Adipocyte (in vitro differentiated cells): ENCODE measurements around the gene PLEKHG3.

Source experiments
- DNase-seq: peaks from one replicate; pipeline ENCODE4 v3.0.0-alpha.2; 2015; ENCODE audit warnings: low read depth
- H3K27me3 ChIP-seq: replicated peaks from 2 replicates; pipeline ENCODE4 v1.7.0; 2013; ENCODE audit warnings: mild to moderate bottlenecking, low read length, moderate library complexity; ENCODE audit not compliant: control insufficient read depth, insufficient read depth
- H3K36me3 ChIP-seq: 2 replicates; pipeline ENCODE4 v1.7.0; 2013; ENCODE audit warnings: low read length, mild to moderate bottlenecking, moderate library complexity; ENCODE audit not compliant: control insufficient read depth, insufficient read depth, severe bottlenecking
- H3K4me1 ChIP-seq: 2 replicates; pipeline ENCODE4 v1.7.0; 2013; ENCODE audit warnings: mild to moderate bottlenecking, low read length, moderate library complexity; ENCODE audit not compliant: control insufficient read depth, insufficient read depth
- H3K4me3 ChIP-seq: 2 replicates; pipeline ENCODE4 v1.7.0; 2013; ENCODE audit warnings: mild to moderate bottlenecking, low read length, moderate library complexity
- H3K9ac ChIP-seq: 2 replicates; pipeline ENCODE4 v1.7.0; 2013; ENCODE audit warnings: mild to moderate bottlenecking, low read length, moderate library complexity
- H3K9me3 ChIP-seq: 2 replicates; pipeline ENCODE4 v1.7.0; 2013; ENCODE audit warnings: mild to moderate bottlenecking, low read length, moderate library complexity; ENCODE audit not compliant: control insufficient read depth

PLEKHG3 gene

GRCh38 chr14:64721391-64721791 is 17.2 kb downstream of the PLEKHG3 start:
- Histone ChIP-seq H3K36me3 (no peaks in the 10 kb centered on the region), H3K9ac (peak overlapping the region; percentile 25), H3K9me3 (no peaks in the 10 kb centered on the region), H3K27me3 (peaks cover 21% of the 10 kb centered on the region), H3K4me3 (no peak overlapping the region), H3K4me1 (peaks cover 19% of the 10 kb centered on the region)
- peak; percentile 33 for DNase-seq

- peaks cover 21% of the 10 kb centered on the region for H3K27me3 ChIP-seq
- H3K4me1 ChIP-seq: peaks cover 19% of the 10 kb centered on the region
- no peaks in the 10 kb centered on the region for H3K36me3 ChIP-seq
- H3K4me3 ChIP-seq: no peak overlapping the region
- no peak for DNase-seq
- H3K9me3 ChIP-seq: no peaks in the 10 kb centered on the region
- peak overlapping the region; percentile 25 for H3K9ac ChIP-seq
Observed at GRCh38 chr14:64721899-64722298, 17.7 kb downstream of the PLEKHG3 start.

GRCh38 chr14:64722842-64723447 is 18.7 kb downstream of the PLEKHG3 start:
- Histone ChIP-seq H3K9ac (no peak overlapping the region), H3K27me3 (peaks cover 19% of the 10 kb centered on the region), H3K4me1 (peaks cover 19% of the 10 kb centered on the region), H3K36me3 (peaks cover 3% of the 10 kb centered on the region), H3K4me3 (no peak overlapping the region), H3K9me3 (no peaks in the 10 kb centered on the region)
- no peak for DNase-seq

- peaks cover 24% of the 10 kb centered on the region for H3K4me1 ChIP-seq
- DNase-seq: no peak
- no peak overlapping the region for H3K9ac ChIP-seq
- no peaks in the 10 kb centered on the region for H3K9me3 ChIP-seq
- peaks cover 14% of the 10 kb centered on the region for H3K27me3 ChIP-seq
- no peak overlapping the region for H3K4me3 ChIP-seq
- H3K36me3 ChIP-seq: peaks cover 7% of the 10 kb centered on the region
Observed at GRCh38 chr14:64723691-64724577, 19.7 kb downstream of the PLEKHG3 start.

GRCh38 chr14:64724578-64724930 is 20.3 kb downstream of the PLEKHG3 start:
- Histone ChIP-seq H3K9me3 (no peaks in the 10 kb centered on the region), H3K9ac (no peak overlapping the region), H3K36me3 (peaks cover 7% of the 10 kb centered on the region), H3K4me1 (peaks cover 30% of the 10 kb centered on the region), H3K4me3 (no peak overlapping the region), H3K27me3 (peaks cover 10% of the 10 kb centered on the region)
- DNase-seq: no peak

GRCh38 chr14:64725261-64725815 is 21.1 kb downstream of the PLEKHG3 start:
- H3K4me3 ChIP-seq: no peak overlapping the region
- peaks cover 38% of the 10 kb centered on the region for H3K4me1 ChIP-seq
- peaks cover 7% of the 10 kb centered on the region for H3K36me3 ChIP-seq
- no peaks in the 10 kb centered on the region for H3K9me3 ChIP-seq
- peaks cover 10% of the 10 kb centered on the region for H3K27me3 ChIP-seq
- H3K9ac ChIP-seq: no peak overlapping the region
- no peak for DNase-seq

- Histone ChIP-seq H3K27me3 (peaks cover 10% of the 10 kb centered on the region), H3K4me1 (peaks cover 36% of the 10 kb centered on the region)
Observed at GRCh38 chr14:64725879-64726584, 21.8 kb downstream of the PLEKHG3 start.

GRCh38 chr14:64726585-64726890 is 22.3 kb downstream of the PLEKHG3 start:
- Histone ChIP-seq H3K4me1 (peaks cover 31% of the 10 kb centered on the region), H3K9ac (no peak overlapping the region)

More at GRCh38 chr14:64725879-64726584, 21.8 kb downstream of the PLEKHG3 start:
- Histone ChIP-seq H3K9ac (no peak overlapping the region), H3K36me3 (peaks cover 7% of the 10 kb centered on the region), H3K4me3 (no peak overlapping the region), H3K9me3 (no peaks in the 10 kb centered on the region)
- no peak for DNase-seq

GRCh38 chr14:64727551-64728071 is 23.4 kb downstream of the PLEKHG3 start:
- DNase-seq: no peak
- Histone ChIP-seq H3K27me3 (peaks cover 10% of the 10 kb centered on the region), H3K9me3 (no peaks in the 10 kb centered on the region), H3K9ac (no peak overlapping the region), H3K4me1 (peaks cover 22% of the 10 kb centered on the region), H3K36me3 (peaks cover 12% of the 10 kb centered on the region), H3K4me3 (no peak overlapping the region)

More at GRCh38 chr14:64726585-64726890, 22.3 kb downstream of the PLEKHG3 start:
- DNase-seq: peak; percentile 12
- Histone ChIP-seq H3K27me3 (peaks cover 10% of the 10 kb centered on the region), H3K9me3 (no peaks in the 10 kb centered on the region), H3K4me3 (no peak overlapping the region), H3K36me3 (peaks cover 12% of the 10 kb centered on the region)

- no peak for DNase-seq
- no peak overlapping the region for H3K9ac ChIP-seq
- peaks cover 10% of the 10 kb centered on the region for H3K27me3 ChIP-seq
- H3K4me3 ChIP-seq: no peak overlapping the region
- peaks cover 22% of the 10 kb centered on the region for H3K4me1 ChIP-seq
- H3K9me3 ChIP-seq: no peaks in the 10 kb centered on the region
- H3K36me3 ChIP-seq: peaks cover 12% of the 10 kb centered on the region
Observed at GRCh38 chr14:64728106-64728505, 23.9 kb downstream of the PLEKHG3 start.

GRCh38 chr14:64728856-64729255 is 24.6 kb downstream of the PLEKHG3 start:
- Histone ChIP-seq H3K27me3 (peaks cover 10% of the 10 kb centered on the region), H3K4me3 (no peak overlapping the region), H3K9me3 (no peaks in the 10 kb centered on the region), H3K9ac (no peak overlapping the region), H3K4me1 (peaks cover 22% of the 10 kb centered on the region), H3K36me3 (peaks cover 12% of the 10 kb centered on the region)
- no peak for DNase-seq
